Fibroblast of skin of left biceps (primary cell): ENCODE measurements around the gene CNTNAP2.

Source experiments
- DNase-seq, 2 experiments: peaks; one replicate each; pipeline ENCODE4 v3.0.0-alpha.2; 2013; ENCODE audit warnings: low read depth in 2 of 2

CNTNAP2 gene

GRCh38 chr7:148146346-148146745, 2029.7 kb downstream of the CNTNAP2 start:
- no peak for DNase-seq

GRCh38 chr7:148147438-148147837, 2030.8 kb downstream of the CNTNAP2 start:
- no peak for DNase-seq

GRCh38 chr7:148148456-148148855, 2031.9 kb downstream of the CNTNAP2 start:
- no peak for DNase-seq

- no peak for DNase-seq
These were observed 2033.1 kb downstream of the CNTNAP2 start for GRCh38 chr7:148149730-148150129.

GRCh38 chr7:148151778-148152177, 2035.2 kb downstream of the CNTNAP2 start:
- no peak for DNase-seq

GRCh38 chr7:148153616-148154284, 2037.1 kb downstream of the CNTNAP2 start:
- no peak for DNase-seq

GRCh38 chr7:148155000-148155399, 2038.4 kb downstream of the CNTNAP2 start:
- no peak for DNase-seq

GRCh38 chr7:148155826-148156225, 2039.2 kb downstream of the CNTNAP2 start:
- no peak for DNase-seq

GRCh38 chr7:148156233-148156632, 2039.6 kb downstream of the CNTNAP2 start:
- no peak for DNase-seq

- no peak for DNase-seq
These were observed 2042.7 kb downstream of the CNTNAP2 start for GRCh38 chr7:148159331-148159730.

GRCh38 chr7:148161776-148162175, 2045.2 kb downstream of the CNTNAP2 start:
- DNase-seq, result no peak

GRCh38 chr7:148162808-148163207, 2046.2 kb downstream of the CNTNAP2 start:
- no peak for DNase-seq

GRCh38 chr7:148163246-148163645, 2046.6 kb downstream of the CNTNAP2 start:
- no peak for DNase-seq

GRCh38 chr7:148172920-148173319, 2056.3 kb downstream of the CNTNAP2 start:
- DNase-seq, result no peak

GRCh38 chr7:148173369-148173768, 2056.8 kb downstream of the CNTNAP2 start:
- DNase-seq, result no peak

GRCh38 chr7:148174376-148174775, 2057.8 kb downstream of the CNTNAP2 start:
- DNase-seq, result no peak

GRCh38 chr7:148175512-148175911, 2058.9 kb downstream of the CNTNAP2 start:
- no peak for DNase-seq

- no peak for DNase-seq
These were observed 2061.4 kb downstream of the CNTNAP2 start for GRCh38 chr7:148177972-148178371.

- DNase-seq, result no peak
These were observed 2063.5 kb downstream of the CNTNAP2 start for GRCh38 chr7:148180075-148180474.

GRCh38 chr7:148182264-148182663, 2065.7 kb downstream of the CNTNAP2 start:
- no peak for DNase-seq

- DNase-seq, result peak; percentile 2 to 8
These were observed 2068.4 kb downstream of the CNTNAP2 start for GRCh38 chr7:148185041-148185440.

GRCh38 chr7:148187471-148187870, 2070.9 kb downstream of the CNTNAP2 start:
- no peak for DNase-seq

- DNase-seq, result no peak
These were observed 2074.9 kb downstream of the CNTNAP2 start for GRCh38 chr7:148191391-148192065.

GRCh38 chr7:148192491-148192890, 2075.9 kb downstream of the CNTNAP2 start:
- no peak for DNase-seq
